B cell (primary cell): Measurements from ENCODE around the gene NDUFA5. TPM values are rescaled to one million over a fixed set of nuclear protein-coding genes. Genes with fewer than 3 reads are reported as not detected.

Experiments used
- ATAC-seq: fragments of 200-7000 bp; cut with Tn5 transposase; one replicate; pipeline ENCODE4 v1.10.0; 2021; ENCODE audit warnings: low read depth, mild to moderate bottlenecking, moderate number of reproducible peaks, moderate library complexity
- CTCF ChIA-PET: fragments of 350-600 bp; sonication (Branson Sonifier 250); formaldehyde crosslinking; loops from one replicate; lab custom pipeline; 2021; ENCODE audit warnings: antibody characterized with exemption, inconsistent platforms; lab: Charles Lee
- POLR2A ChIA-PET: fragments of 350-600 bp; sonication (Branson Sonifier 250); formaldehyde crosslinking; loops from one replicate; lab custom pipeline; 2021; ENCODE audit warnings: antibody characterized with exemption; lab: Charles Lee
- DNase-seq: peaks from one replicate; pipeline ENCODE4 v3.0.0; 2013
- H2AFZ ChIP-seq: 2 replicates; pipeline ENCODE4 v1.6.1; 2012; ENCODE audit warnings: mild to moderate bottlenecking, low read depth, low read length; ENCODE audit not compliant: insufficient read depth, poor library complexity, severe bottlenecking
- H3K27ac ChIP-seq, 2 donors: 1 replicate in 1 of 2; 2 replicates in 1 of 2; pipeline ENCODE4 v1.5.1; 2012 to 2013; ENCODE audit warnings: low read length in 2 of 2, mild to moderate bottlenecking in 2 of 2, moderate library complexity in 1 of 2
- H3K27me3 ChIP-seq, 4 experiments: fragments of 200-600 bp in 1 of 4; sonication (generic) in 1 of 4; replicated peaks in 1 of 4; 1 replicate in 2 of 4; 2 replicates in 2 of 4; pipeline versions ENCODE4 v1.6.1 to v1.7.0; 2013 to 2016; ENCODE audit warnings: low read length in 3 of 4, mild to moderate bottlenecking in 2 of 4, mixed read lengths in 1 of 4, moderate library complexity in 1 of 4; ENCODE audit not compliant: insufficient read depth in 4 of 4, control insufficient read depth in 3 of 4; ENCODE audit errors: control extremely low read depth in 1 of 4
- H3K36me3 ChIP-seq, 2 experiments: replicated peaks in 1 of 2; 1 replicate in 1 of 2; 2 replicates in 1 of 2; pipeline versions ENCODE4 v1.6.1 to v1.7.1; 2013; ENCODE audit warnings: low read length in 1 of 2; ENCODE audit not compliant: insufficient read depth in 2 of 2, control insufficient read depth in 1 of 2; ENCODE audit errors: control extremely low read depth in 1 of 2, extremely low read depth in 1 of 2
- H3K4me1 ChIP-seq, 2 donors: fragments of 200-600 bp in 1 of 2; sonication (generic) in 1 of 2; 1 replicate in 1 of 2; 2 replicates in 1 of 2; pipeline versions ENCODE4 v1.5.1 to v1.6.1; 2013 to 2017; ENCODE audit warnings: low read length in 2 of 2; ENCODE audit not compliant: control insufficient read depth in 2 of 2, insufficient read depth in 2 of 2
- H3K4me2 ChIP-seq: replicated peaks from 2 replicates; pipeline ENCODE3; 2012; ENCODE audit warnings: mild to moderate bottlenecking, low read depth, low read length; ENCODE audit not compliant: poor library complexity, severe bottlenecking
- H3K4me3 ChIP-seq, 5 experiments: fragments of 200-600 bp in 1 of 5; sonication (generic) in 1 of 5; 1 replicate in 3 of 5; 2 replicates in 2 of 5; pipeline versions ENCODE4 v1.5.1 to v1.7.0; 2011 to 2016; ENCODE audit warnings: low read length in 4 of 5, mild to moderate bottlenecking in 4 of 5, low read depth in 2 of 5, control low read depth in 1 of 5, moderate library complexity in 1 of 5; ENCODE audit not compliant: insufficient read depth in 1 of 5; ENCODE audit errors: control extremely low read depth in 1 of 5, extremely low read depth in 1 of 5
- H3K79me2 ChIP-seq: fragments of 200-600 bp; sonication (generic); one replicate; pipeline ENCODE4 v1.6.0; 2016; ENCODE audit warnings: low read length; ENCODE audit not compliant: control insufficient read depth, insufficient read depth
- H3K9ac ChIP-seq: fragments of 200-600 bp; sonication (generic); 2 replicates; pipeline ENCODE4 v1.6.1; 2017; ENCODE audit warnings: mild to moderate bottlenecking, low read length, moderate library complexity
- H3K9me3 ChIP-seq, 3 donors: one replicate each; pipeline versions ENCODE4 v1.6.1 to v1.7.1; 2013; ENCODE audit warnings: low read length in 2 of 3; ENCODE audit not compliant: control insufficient read depth in 2 of 3, insufficient read depth in 1 of 3; ENCODE audit errors: control extremely low read depth in 1 of 3
- H4K20me1 ChIP-seq: 2 replicates; pipeline ENCODE4 v1.6.0; 2012; ENCODE audit warnings: mild to moderate bottlenecking, low read length; ENCODE audit not compliant: insufficient read depth, control insufficient read depth, poor library complexity, severe bottlenecking
- H3K27ac Mint-ChIP-seq: one replicate; pipeline ENCODE4 v1.8.0; 2021; ENCODE audit warnings: mixed read lengths
- H3K27me3 Mint-ChIP-seq: one replicate; pipeline ENCODE4 v1.8.0; 2021; ENCODE audit warnings: mixed read lengths
- H3K4me1 Mint-ChIP-seq: one replicate; pipeline ENCODE4 v1.8.0; 2021; ENCODE audit warnings: mixed read lengths
- H3K4me3 Mint-ChIP-seq: one replicate; pipeline ENCODE4 v1.8.0; 2021; ENCODE audit warnings: mixed read lengths
- H3K9me3 Mint-ChIP-seq: one replicate; pipeline ENCODE4 v1.8.0; 2022; ENCODE audit warnings: mixed read lengths; ENCODE audit not compliant: insufficient read depth
- CTCF ChIP-seq: fragments of 200-600 bp; IDR thresholded peaks from one replicate; pipeline ENCODE4 v1.8.0; 2022; ENCODE audit warnings: antibody characterized with exemption, mild to moderate bottlenecking
- EZH2 ChIP-seq: IDR thresholded peaks from 2 replicates; pipeline ENCODE4 v1.6.1; 2012; ENCODE audit warnings: borderline replicate concordance, low read depth, mild to moderate bottlenecking, moderate library complexity, low read length; ENCODE audit not compliant: insufficient read depth, poor library complexity, severe bottlenecking
- WGBS: methylation state at CpG from one replicate; pipeline ENCODE4 v1.1.5; 2013; ENCODE audit warnings: missing lambda C conversion rate; ENCODE audit not compliant: insufficient coverage; 5-methylcytosine and 5-hydroxymethylcytosine counted together
- intact Hi-C: fragments of 100-400 bp; cut with micrococcal nuclease; formaldehyde crosslinking; loops from one replicate; pipeline ENCODE4 v1.10.0; 2022
- polyA plus RNA-seq: library from polyadenylated mRNA; depleted of rRNA; stranded (reverse); fragments of >200 nt; gene quantifications from 2 replicates; pipeline ENCODE4 v1.2.3, GENCODE V29; 2012
- total RNA-seq, 2 donors: library from RNA; stranded (reverse); fragments of 120-200 nt in 1 of 2; gene quantifications; 1 replicate in 1 of 2; 2 replicates in 1 of 2; pipeline versions ENCODE4 v1.2.3 to v1.2.4, GENCODE V29; 2013 to 2022

Gene NDUFA5
- total and polyA plus RNA-seq, 2 donors (not counting 1 experiment from before 2014, with no cell fraction given) = 8.1 to 50.7 TPM

- Histone ChIP-seq H3K4me3 (no peak overlapping the region), H3K36me3 (no peaks in the 10 kb centered on the region), H3K4me1 (no peaks in the 10 kb centered on the region), H4K20me1 (no peaks in the 10 kb centered on the region), H3K27me3 (peaks cover 0 to 21% (median 6%) of the 10 kb centered on the region in 4 experiments), H3K9ac (no peak overlapping the region), H3K79me2 (no peaks in the 10 kb centered on the region), H3K27ac (no peak overlapping the region), H3K9me3 (no peaks in the 10 kb centered on the region), H3K4me2 (no peak overlapping the region), H2AFZ (no peak overlapping the region)
- H3K27me3 Mint-ChIP-seq = peaks cover 29% of the 10 kb centered on the region
- CTCF ChIA-PET = no interaction called here
- 10% methylated on average over 2 of the region's 8 CpGs for whole genome bisulfite sequencing
- no peaks in the 10 kb centered on the region for H3K9me3 Mint-ChIP-seq
- DNase-seq (no peak), ATAC-seq (no peak)
- no peak overlapping the region for H3K27ac Mint-ChIP-seq
- intact Hi-C loops = loop anchor here (5.0 kb wide), 1 partner anchor 287 kb away; no protein-coding TSS in a partner anchor
- H3K4me3 Mint-ChIP-seq = no peak overlapping the region
- TF ChIP-seq EZH2 (no peak), CTCF (peak; percentile 20)
- POLR2A ChIA-PET = no interaction called here
- no peaks in the 10 kb centered on the region for H3K4me1 Mint-ChIP-seq
Observed at GRCh38 chr7:123580406-123581161, 23.0 kb upstream of the NDUFA5 start.

- Histone ChIP-seq H3K9ac (no peak overlapping the region), H3K27me3 (peaks cover 0 to 21% (median 6%) of the 10 kb centered on the region in 4 experiments), H3K79me2 (no peaks in the 10 kb centered on the region), H3K9me3 (no peaks in the 10 kb centered on the region), H3K27ac (no peak overlapping the region), H3K4me3 (no peak overlapping the region), H3K4me1 (no peaks in the 10 kb centered on the region), H2AFZ (no peak overlapping the region), H3K36me3 (no peaks in the 10 kb centered on the region), H3K4me2 (no peak overlapping the region), H4K20me1 (no peaks in the 10 kb centered on the region)
- no peaks in the 10 kb centered on the region for H3K9me3 Mint-ChIP-seq
- POLR2A ChIA-PET = no interaction called here
- ATAC-seq (no peak), DNase-seq (no peak)
- intact Hi-C loops = no loop called here
- peaks cover 34% of the 10 kb centered on the region for H3K27me3 Mint-ChIP-seq
- no peak overlapping the region for H3K4me3 Mint-ChIP-seq
- H3K4me1 Mint-ChIP-seq = no peaks in the 10 kb centered on the region
- CTCF ChIA-PET = no interaction called here
- H3K27ac Mint-ChIP-seq = no peak overlapping the region
- TF ChIP-seq CTCF (no peak), EZH2 (no peak)
Observed at GRCh38 chr7:123579416-123579815, 21.8 kb upstream of the NDUFA5 start.
